Activated CD8-positive, alpha-beta memory T cell treated with anti-CD3 and anti-CD28 coated beads, Interleukin-2, amount 50 U/mL, for 24 hours (primary cell): ENCODE data around the gene ADORA2A.
"Not testable (repeated sequence)": the region's sequence is repeated elsewhere in the genome, so short reads cannot be mapped to it uniquely, and the experiment has no call there.

Source experiments
- DNase-seq: peaks from one replicate; pipeline ENCODE4 v3.0.0-alpha.2; 2020; ENCODE audit errors: extremely low read depth

ADORA2A gene

DNA sequence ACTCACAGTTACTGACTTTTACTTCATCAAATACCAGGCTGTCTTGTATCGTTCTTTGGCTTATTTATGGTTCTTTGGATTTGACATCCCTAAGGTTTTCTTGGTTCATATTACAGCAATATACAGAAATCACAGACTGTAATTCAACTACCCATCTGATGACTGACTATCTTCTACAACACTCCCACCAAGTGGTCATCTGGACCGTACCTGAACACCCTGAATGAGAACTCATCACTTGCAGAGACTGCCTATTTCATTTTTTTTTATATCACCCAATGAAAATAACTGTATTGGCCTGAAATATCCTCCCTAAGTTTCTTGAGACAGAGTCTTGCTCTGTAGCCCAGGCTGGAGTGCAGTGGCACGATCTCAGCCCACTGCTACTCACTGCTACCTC lies 58.2 kb downstream of the ADORA2A start:
- DNase-seq, result no peak

DNA sequence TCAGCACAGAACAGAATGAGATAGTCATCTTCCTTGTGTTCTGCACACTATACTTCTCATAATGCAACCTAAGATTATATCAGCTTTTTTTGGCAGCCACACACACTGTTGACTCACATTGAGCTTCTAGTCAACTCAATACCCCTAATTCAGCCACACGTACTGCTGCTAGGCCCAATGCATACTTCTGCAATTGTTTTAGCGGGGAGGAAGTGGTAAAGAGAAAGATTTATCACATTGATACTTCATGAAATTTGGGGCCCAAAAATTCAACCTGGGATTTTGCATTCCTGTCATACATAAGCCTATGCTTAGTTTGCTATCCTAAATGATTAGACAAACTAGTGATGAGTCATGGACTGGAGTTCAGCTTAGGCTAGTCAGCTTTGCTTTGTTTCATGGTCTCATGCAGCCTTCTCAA lies 59.1 kb downstream of the ADORA2A start:
- no peak for DNase-seq

DNA sequence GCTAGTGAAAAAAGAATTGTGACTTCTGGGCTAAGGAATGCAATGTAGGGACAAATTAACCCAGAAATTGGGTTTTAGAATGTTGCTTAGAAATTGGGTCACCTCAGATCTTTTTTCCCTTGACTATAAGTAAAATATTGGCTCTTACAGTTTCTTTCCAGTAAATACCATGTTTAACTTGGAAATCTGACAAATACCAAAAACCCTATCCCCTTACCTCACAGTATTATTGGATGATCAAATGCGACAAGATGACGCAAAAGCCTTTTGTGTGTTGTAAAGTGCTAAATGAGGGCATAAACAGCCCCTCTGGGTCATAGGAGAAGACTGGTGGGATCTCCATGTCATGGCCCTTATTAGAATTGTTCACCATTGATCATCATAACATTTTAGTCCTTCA lies 61.6 kb downstream of the ADORA2A start:
- no peak for DNase-seq

DNA sequence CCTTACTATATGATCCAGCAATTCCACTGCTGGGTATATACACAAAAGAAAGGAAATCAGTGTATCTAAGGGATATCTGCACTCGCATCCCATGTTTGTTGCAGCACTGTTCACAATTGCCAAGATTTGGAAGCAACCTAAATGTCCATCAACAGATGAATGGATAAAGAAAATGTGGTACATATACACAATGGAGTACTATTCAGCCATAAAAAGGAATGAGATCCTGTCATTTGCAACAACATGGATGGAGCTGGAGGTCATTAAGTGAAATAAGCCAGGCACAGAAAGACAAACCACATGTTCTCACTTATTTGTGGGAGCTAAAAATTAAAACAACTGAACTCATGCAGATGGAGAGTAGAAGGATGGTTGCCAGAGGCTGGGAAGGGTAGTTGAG lies 62.0 kb downstream of the ADORA2A start:
- not testable (repeated sequence) for DNase-seq
